Mucosa of descending colon (tissue), 3 donors: ENCODE measurements around the gene ZNF433. TPM values are rescaled to one million over a fixed set of nuclear protein-coding genes. Genes with fewer than 3 reads are reported as not detected.

Experiments used
- ATAC-seq: fragments of 200-7000 bp; cut with Tn5 transposase; one replicate; pipeline ENCODE4 v1.9.1; 2020; ENCODE audit warnings: mild to moderate bottlenecking, moderate library complexity
- DNase-seq, 3 donors: peaks; one replicate each; pipeline ENCODE4 v3.0.0-alpha.2; 2020
- H3K36me3 ChIP-seq: fragments of 200-600 bp; one replicate; pipeline ENCODE4 v1.8.0; 2021; ENCODE audit warnings: low read depth, mild to moderate bottlenecking
- H3K4me1 ChIP-seq: fragments of 200-600 bp; one replicate; pipeline ENCODE4 v1.8.0; 2021; ENCODE audit warnings: low read depth, mild to moderate bottlenecking
- H3K4me3 ChIP-seq: fragments of 200-600 bp; one replicate; pipeline ENCODE4 v1.8.0; 2021; ENCODE audit warnings: mild to moderate bottlenecking
- H3K9me3 ChIP-seq: fragments of 200-600 bp; one replicate; pipeline ENCODE4 v1.8.0; 2021; ENCODE audit warnings: mild to moderate bottlenecking
- intact Hi-C, 2 donors: fragments of 100-400 bp; cut with DNase I in 1 of 2; cut with micrococcal nuclease in 1 of 2; formaldehyde crosslinking; loops; one replicate each; pipeline versions ENCODE4 v1.11.0 to v1.11.1; 2022; cut with DNase I, micrococcal nuclease
- total RNA-seq, 3 donors: library from RNA; stranded (reverse); fragmentation: NEBNext Ultra II Directional in 2 of 3; extraction: Animal tissue kit (Norgen Biotek cat#: 25700) in 2 of 3; gene quantifications; one replicate each; pipeline versions ENCODE4 v1.2.1 to v1.2.4, GENCODE V29; 2021 to 2023
- TF ChIP-seq, protein P1 (sequence below): fragments of 200-600 bp; IDR thresholded peaks from one replicate; pipeline ENCODE4 v1.8.0; 2022; ENCODE audit warnings: antibody characterized with exemption, mild to moderate bottlenecking
- donor health status: DM: no; HTN: no; CAD: no; lungs with moderate emphysema.
- donor health status: DM: no; HTN: no; CAD: no.
- donor health status: DM: no; HTN: yes; CAD: no.

The ZNF433 gene
- total RNA-seq, 3 donors from 2014 or later, result 1.8 to 4.7 (median 2.5) TPM

DNA sequence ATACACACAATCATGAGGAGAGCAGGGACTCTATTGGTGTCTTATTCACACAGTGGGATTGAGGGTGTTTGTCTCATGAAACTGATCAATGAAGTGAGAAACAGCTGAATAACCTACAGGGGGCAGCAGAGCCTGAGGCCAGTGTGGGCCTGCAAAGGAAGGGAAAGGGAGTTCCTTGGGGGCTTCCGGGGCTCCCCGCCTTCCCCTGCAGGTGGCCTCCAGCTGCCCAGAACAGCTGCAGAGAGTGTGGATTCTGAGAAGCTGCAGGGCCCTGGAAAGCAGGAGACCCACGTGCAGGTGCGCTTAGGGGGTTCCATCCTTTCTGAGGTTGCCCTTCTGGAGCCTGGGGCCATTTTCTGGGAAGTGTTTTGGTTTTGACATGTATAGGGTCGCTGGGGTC is 50.5 kb downstream of the ZNF433 start:
- H3K4me1 ChIP-seq, result no peaks in the 10 kb centered on the region
- intact Hi-C loops, result no loop called here
- H3K9me3 ChIP-seq, result peaks cover 29% of the 10 kb centered on the region
- ATAC-seq (no peak), DNase-seq (no peak)
- H3K4me3 ChIP-seq, result no peak overlapping the region
- no peaks in the 10 kb centered on the region for H3K36me3 ChIP-seq
- TF ChIP-seq, protein P1, sequence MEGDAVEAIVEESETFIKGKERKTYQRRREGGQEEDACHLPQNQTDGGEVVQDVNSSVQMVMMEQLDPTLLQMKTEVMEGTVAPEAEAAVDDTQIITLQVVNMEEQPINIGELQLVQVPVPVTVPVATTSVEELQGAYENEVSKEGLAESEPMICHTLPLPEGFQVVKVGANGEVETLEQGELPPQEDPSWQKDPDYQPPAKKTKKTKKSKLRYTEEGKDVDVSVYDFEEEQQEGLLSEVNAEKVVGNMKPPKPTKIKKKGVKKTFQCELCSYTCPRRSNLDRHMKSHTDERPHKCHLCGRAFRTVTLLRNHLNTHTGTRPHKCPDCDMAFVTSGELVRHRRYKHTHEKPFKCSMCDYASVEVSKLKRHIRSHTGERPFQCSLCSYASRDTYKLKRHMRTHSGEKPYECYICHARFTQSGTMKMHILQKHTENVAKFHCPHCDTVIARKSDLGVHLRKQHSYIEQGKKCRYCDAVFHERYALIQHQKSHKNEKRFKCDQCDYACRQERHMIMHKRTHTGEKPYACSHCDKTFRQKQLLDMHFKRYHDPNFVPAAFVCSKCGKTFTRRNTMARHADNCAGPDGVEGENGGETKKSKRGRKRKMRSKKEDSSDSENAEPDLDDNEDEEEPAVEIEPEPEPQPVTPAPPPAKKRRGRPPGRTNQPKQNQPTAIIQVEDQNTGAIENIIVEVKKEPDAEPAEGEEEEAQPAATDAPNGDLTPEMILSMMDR, result no peak

DNA sequence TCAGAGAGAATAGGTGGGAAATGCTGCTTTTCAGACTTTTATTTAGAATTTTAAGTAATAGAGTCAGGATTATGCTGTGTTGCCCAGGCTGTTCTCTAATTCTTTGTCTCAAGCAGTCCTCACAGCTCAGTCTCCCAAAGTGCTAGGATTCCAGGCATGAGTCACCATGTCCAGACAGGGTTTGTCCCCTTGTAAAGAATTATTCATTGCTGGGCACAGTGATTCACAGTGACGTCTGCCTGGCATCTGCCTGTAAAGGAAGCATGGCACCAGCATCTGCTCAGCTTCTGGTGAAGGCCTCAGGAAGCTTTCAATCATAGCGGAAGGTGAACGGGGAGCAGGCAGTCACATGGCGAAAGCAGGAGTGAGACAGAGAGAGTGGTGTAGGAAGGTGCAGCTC is 53.0 kb downstream of the ZNF433 start:
- TF ChIP-seq, protein P1, result no peak
- ATAC-seq, result peak; percentile 17

DNA sequence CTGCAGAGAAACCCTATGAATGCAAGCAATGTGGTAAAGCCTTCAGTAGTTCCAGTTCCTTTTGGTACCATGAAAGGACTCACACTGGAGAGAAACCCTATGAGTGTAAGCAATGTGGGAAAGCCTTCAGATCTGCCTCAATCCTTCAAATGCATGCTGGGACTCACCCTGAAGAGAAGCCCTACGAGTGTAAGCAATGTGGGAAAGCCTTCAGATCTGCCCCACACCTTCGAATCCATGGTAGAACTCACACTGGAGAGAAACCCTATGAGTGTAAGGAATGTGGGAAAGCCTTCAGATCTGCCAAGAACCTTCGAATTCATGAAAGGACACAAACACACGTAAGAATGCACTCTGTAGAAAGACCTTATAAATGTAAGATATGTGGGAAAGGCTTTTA is 56.0 kb downstream of the ZNF433 start:
- intact Hi-C loops, result no loop called here
- Histone ChIP-seq H3K4me1 (no peaks in the 10 kb centered on the region), H3K4me3 (no peak overlapping the region), H3K36me3 (peaks cover 6% of the 10 kb centered on the region), H3K9me3 (peaks cover 82% of the 10 kb centered on the region)
- ATAC-seq (no peak), DNase-seq (no peak)
- TF ChIP-seq, protein P1, result no peak

More for the DNA sequence above, 53.0 kb downstream of the ZNF433 start:
- no peaks in the 10 kb centered on the region for H3K4me1 ChIP-seq
- no peak overlapping the region for H3K4me3 ChIP-seq
- DNase-seq, result no peak
- peaks cover 6% of the 10 kb centered on the region for H3K36me3 ChIP-seq
- intact Hi-C loops, result no loop called here
- H3K9me3 ChIP-seq, result peaks cover 54% of the 10 kb centered on the region

DNA sequence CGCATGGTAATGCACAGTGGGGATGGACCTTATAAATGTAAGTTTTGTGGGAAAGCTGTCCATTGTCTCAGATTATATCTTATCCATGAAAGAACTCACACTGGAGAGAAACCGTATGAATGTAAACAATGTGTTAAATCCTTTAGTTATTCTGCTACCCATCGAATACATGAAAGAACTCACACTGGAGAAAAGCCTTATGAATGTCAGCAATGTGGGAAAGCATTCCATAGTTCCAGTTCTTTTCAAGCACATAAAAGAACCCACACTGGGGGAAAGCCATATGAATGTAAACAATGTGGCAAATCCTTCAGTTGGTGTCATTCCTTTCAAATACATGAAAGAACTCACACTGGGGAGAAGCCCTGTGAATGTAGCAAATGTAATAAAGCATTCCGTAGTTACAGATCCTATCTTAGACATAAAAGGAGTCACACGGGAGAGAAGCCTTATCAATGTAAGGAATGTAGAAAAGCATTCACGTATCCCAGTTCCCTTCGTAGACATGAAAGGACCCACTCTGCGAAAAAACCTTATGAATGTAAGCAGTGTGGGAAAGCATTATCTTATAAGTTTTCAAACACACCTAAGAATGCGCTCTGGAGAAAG is 56.9 kb downstream of the ZNF433 start:
- Histone ChIP-seq H3K9me3 (peaks cover 83% of the 10 kb centered on the region), H3K4me1 (no peaks in the 10 kb centered on the region), H3K36me3 (peaks cover 6% of the 10 kb centered on the region), H3K4me3 (no peak overlapping the region)
- no peak for ATAC-seq
- intact Hi-C loops, result no loop called here
- TF ChIP-seq, protein P1, result no peak
- no peak for DNase-seq

DNA sequence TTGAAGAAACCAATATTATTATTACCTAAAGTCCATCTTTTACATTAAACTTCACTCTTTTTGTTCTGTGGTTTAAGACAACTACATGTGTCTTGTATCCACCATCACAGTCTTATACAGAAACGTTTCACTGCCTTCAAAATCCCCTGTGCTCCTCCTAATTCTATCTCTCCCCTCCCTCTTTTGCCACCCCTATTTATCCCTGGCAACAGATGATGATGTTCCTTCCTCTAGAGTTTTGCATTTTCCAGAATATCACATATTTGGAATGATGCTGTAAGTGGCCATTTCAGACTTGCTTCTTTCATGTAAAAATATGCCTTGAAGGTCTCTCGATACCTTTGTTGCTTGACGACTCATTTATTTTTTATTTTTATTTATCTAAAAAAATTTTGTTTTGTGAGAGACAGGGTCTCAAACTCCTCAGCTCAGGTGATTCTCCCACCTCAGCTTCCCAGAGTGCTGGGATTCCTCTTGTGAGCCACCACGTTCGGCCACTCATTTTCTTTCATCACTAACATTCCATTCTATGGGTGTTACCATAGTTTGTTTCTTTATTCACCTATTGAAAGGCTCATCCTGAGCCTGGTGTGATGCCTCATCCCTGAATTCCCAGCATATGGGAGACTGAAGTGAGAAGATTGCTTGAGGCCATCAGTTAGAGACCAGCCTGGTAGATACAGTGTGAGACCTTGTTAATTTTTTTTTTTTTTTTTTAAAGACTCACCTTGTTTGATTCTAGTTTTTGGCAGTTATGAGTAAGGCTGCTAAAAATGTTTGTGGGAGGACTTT is 62.3 kb downstream of the ZNF433 start:
- ATAC-seq, result no peak

More for the DNA sequence above, 62.3 kb downstream of the ZNF433 start:
- Histone ChIP-seq H3K4me1 (no peaks in the 10 kb centered on the region), H3K4me3 (no peak overlapping the region), H3K9me3 (peaks cover 36% of the 10 kb centered on the region), H3K36me3 (peaks cover 6% of the 10 kb centered on the region)
- no peak for DNase-seq
- TF ChIP-seq, protein P1, result no peak
- intact Hi-C loops, result no loop called here
